Gastrocnemius medialis (tissue), 4 donors: ENCODE measurements around the gene SHLD1.

Experiments used
- POLR2A ChIP-seq, 2 donors: fragments of 450-650 bp; IDR thresholded peaks; one replicate each; pipeline ENCODE4 v1.6.1; 2017; ENCODE audit warnings: antibody characterized with exemption in 2 of 2, mild to moderate bottlenecking in 2 of 2, moderate library complexity in 2 of 2
- TF ChIP-seq, protein P1 (sequence below), 5 experiments: fragments of 450-650 bp in 3 of 5; fragments of 200-600 bp in 2 of 5; sonication (generic) in 2 of 5; IDR thresholded peaks in 4 of 5; conservative IDR thresholded peaks in 1 of 5; 1 replicate in 4 of 5; 2 replicates in 1 of 5; pipeline ENCODE4 v1.5.1; 2016 to 2019; ENCODE audit warnings: antibody characterized with exemption in 5 of 5, mild to moderate bottlenecking in 3 of 5, moderate library complexity in 3 of 5

DNA sequence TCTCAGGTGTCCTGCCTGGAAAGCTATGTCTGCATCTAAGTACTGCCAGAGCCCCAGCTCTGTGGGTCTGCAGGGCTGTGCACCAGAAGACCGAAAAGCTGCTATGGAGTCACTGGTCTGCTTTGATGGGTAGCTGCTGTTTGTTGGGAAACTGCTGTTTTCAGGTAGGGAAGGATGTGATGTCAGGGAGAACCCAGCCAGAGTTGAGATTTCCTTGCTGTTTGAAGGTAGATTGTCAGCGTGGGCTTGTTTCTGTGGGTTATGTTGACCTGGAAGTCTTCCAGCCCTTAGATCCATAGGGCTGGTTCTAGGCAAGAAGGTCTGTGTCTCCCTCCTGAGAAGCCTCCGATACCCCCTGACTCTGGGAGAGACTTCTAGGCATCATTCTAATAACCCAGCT, 12.2 kb upstream of the SHLD1 start:
- TF ChIP-seq POLR2A (IDR thresholded peaks at IDR 0.05), result no peak
- TF ChIP-seq, protein P1, sequence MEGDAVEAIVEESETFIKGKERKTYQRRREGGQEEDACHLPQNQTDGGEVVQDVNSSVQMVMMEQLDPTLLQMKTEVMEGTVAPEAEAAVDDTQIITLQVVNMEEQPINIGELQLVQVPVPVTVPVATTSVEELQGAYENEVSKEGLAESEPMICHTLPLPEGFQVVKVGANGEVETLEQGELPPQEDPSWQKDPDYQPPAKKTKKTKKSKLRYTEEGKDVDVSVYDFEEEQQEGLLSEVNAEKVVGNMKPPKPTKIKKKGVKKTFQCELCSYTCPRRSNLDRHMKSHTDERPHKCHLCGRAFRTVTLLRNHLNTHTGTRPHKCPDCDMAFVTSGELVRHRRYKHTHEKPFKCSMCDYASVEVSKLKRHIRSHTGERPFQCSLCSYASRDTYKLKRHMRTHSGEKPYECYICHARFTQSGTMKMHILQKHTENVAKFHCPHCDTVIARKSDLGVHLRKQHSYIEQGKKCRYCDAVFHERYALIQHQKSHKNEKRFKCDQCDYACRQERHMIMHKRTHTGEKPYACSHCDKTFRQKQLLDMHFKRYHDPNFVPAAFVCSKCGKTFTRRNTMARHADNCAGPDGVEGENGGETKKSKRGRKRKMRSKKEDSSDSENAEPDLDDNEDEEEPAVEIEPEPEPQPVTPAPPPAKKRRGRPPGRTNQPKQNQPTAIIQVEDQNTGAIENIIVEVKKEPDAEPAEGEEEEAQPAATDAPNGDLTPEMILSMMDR (IDR thresholded peaks at IDR 0.05 in 4 of 5, conservative IDR thresholded peaks at IDR 0.05 in 1 of 5), result no peak
